Raji (cell line): ENCODE data around the gene DNM3.

ENCODE experiments used
- POLR2A ChIP-seq: IDR thresholded peaks from 2 replicates; pipeline ENCODE4 v1.6.1; 2011; ENCODE audit warnings: low read depth, low read length, control low read depth; ENCODE audit not compliant: insufficient read depth

The DNM3 gene

GRCh38 chr1:172149346-172149745, 308.0 kb downstream of the DNM3 start:
- no peak for TF ChIP-seq POLR2A

- TF ChIP-seq POLR2A: no peak
These were observed 313.3 kb downstream of the DNM3 start for GRCh38 chr1:172154551-172154950.

GRCh38 chr1:172155766-172156165, 314.5 kb downstream of the DNM3 start:
- no peak for TF ChIP-seq POLR2A

GRCh38 chr1:172162236-172162635, 320.9 kb downstream of the DNM3 start:
- no peak for TF ChIP-seq POLR2A

GRCh38 chr1:172163498-172164215, 322.4 kb downstream of the DNM3 start:
- no peak for TF ChIP-seq POLR2A

GRCh38 chr1:172165403-172165802, 324.1 kb downstream of the DNM3 start:
- TF ChIP-seq POLR2A: no peak

GRCh38 chr1:172167796-172168596, 326.7 kb downstream of the DNM3 start:
- no peak for TF ChIP-seq POLR2A

GRCh38 chr1:172168597-172168872, 327.2 kb downstream of the DNM3 start:
- no peak for TF ChIP-seq POLR2A

GRCh38 chr1:172169836-172170235, 328.5 kb downstream of the DNM3 start:
- no peak for TF ChIP-seq POLR2A

GRCh38 chr1:172172352-172172831, 331.1 kb downstream of the DNM3 start:
- no peak for TF ChIP-seq POLR2A

- no peak for TF ChIP-seq POLR2A
These were observed 334.9 kb downstream of the DNM3 start for GRCh38 chr1:172176206-172176605.

GRCh38 chr1:172177849-172178248, 336.6 kb downstream of the DNM3 start:
- no peak for TF ChIP-seq POLR2A

GRCh38 chr1:172178886-172179285, 337.6 kb downstream of the DNM3 start:
- no peak for TF ChIP-seq POLR2A

GRCh38 chr1:172179918-172180317, 338.6 kb downstream of the DNM3 start:
- TF ChIP-seq POLR2A: no peak

- TF ChIP-seq POLR2A: no peak
These were observed 339.4 kb downstream of the DNM3 start for GRCh38 chr1:172180501-172181285.

- no peak for TF ChIP-seq POLR2A
These were observed 343.4 kb downstream of the DNM3 start for GRCh38 chr1:172184506-172185191.

- no peak for TF ChIP-seq POLR2A
These were observed 343.9 kb downstream of the DNM3 start for GRCh38 chr1:172185211-172185610.
